Mesendoderm (in vitro differentiated cells): Measurements from ENCODE around the gene ACTG1.

Experiments used
- DNase-seq: peaks from one replicate; pipeline ENCODE4 v3.0.0; 2013
- H2AK5ac ChIP-seq: 2 replicates; pipeline ENCODE4 v1.6.1; 2013; ENCODE audit warnings: low read length, inconsistent platforms
- H2BK120ac ChIP-seq: 2 replicates; pipeline ENCODE4 v1.6.1; 2013; ENCODE audit warnings: low read depth, mild to moderate bottlenecking, low read length, moderate library complexity, mixed read lengths
- H2BK15ac ChIP-seq: replicated peaks from 2 replicates; pipeline ENCODE4 v1.6.1; 2013; ENCODE audit warnings: low read depth, mild to moderate bottlenecking, moderate library complexity
- H2BK5ac ChIP-seq: 2 replicates; pipeline ENCODE4 v1.6.1; 2013; ENCODE audit warnings: low read length, inconsistent platforms
- H3K18ac ChIP-seq: 2 replicates; pipeline ENCODE4 v1.6.1; 2013; ENCODE audit warnings: mild to moderate bottlenecking, low read length, mixed read lengths
- H3K23ac ChIP-seq: one replicate; pipeline ENCODE4 v1.6.1; 2013; ENCODE audit warnings: low read length
- H3K27ac ChIP-seq: 2 replicates; pipeline ENCODE4 v1.5.1; 2013; ENCODE audit warnings: low read depth, mild to moderate bottlenecking, inconsistent platforms, low read length, moderate library complexity
- H3K27me3 ChIP-seq: 2 replicates; pipeline ENCODE4 v1.6.1; 2013; ENCODE audit warnings: low read length, control low read depth, mild to moderate bottlenecking, inconsistent platforms; ENCODE audit not compliant: insufficient read depth, poor library complexity
- H3K36me3 ChIP-seq: 2 replicates; pipeline ENCODE4 v1.6.1; 2013; ENCODE audit warnings: low read length, inconsistent platforms; ENCODE audit not compliant: control insufficient read depth, insufficient read depth
- H3K4ac ChIP-seq: one replicate; pipeline ENCODE4 v1.6.1; 2013; ENCODE audit warnings: low read depth, mild to moderate bottlenecking, low read length, moderate library complexity
- H3K4me1 ChIP-seq: 2 replicates; pipeline ENCODE4 v1.6.1; 2013; ENCODE audit warnings: low read depth, low read length, inconsistent platforms; ENCODE audit not compliant: control insufficient read depth
- H3K4me2 ChIP-seq: 2 replicates; pipeline ENCODE4 v1.6.1; 2013; ENCODE audit warnings: low read length
- H3K4me3 ChIP-seq: 2 replicates; pipeline ENCODE4 v1.5.1; 2013; ENCODE audit warnings: mild to moderate bottlenecking, low read length
- H3K56ac ChIP-seq: one replicate; pipeline ENCODE4 v1.6.1; 2013; ENCODE audit warnings: low read length
- H3K79me1 ChIP-seq: 2 replicates; pipeline ENCODE4 v1.6.1; 2013; ENCODE audit warnings: low read length, inconsistent platforms
- H3K79me2 ChIP-seq: 2 replicates; pipeline ENCODE4 v1.6.1; 2013; ENCODE audit warnings: mild to moderate bottlenecking, low read length; ENCODE audit not compliant: control insufficient read depth, insufficient read depth
- H3K9ac ChIP-seq: 2 replicates; pipeline ENCODE4 v1.6.1; 2013; ENCODE audit warnings: low read length, inconsistent platforms
- H4K5ac ChIP-seq: one replicate; pipeline ENCODE4 v1.6.1; 2013; ENCODE audit warnings: low read length
- H4K8ac ChIP-seq: one replicate; pipeline ENCODE4 v1.6.1; 2013; ENCODE audit warnings: low read depth, mild to moderate bottlenecking, control low read depth, low read length, moderate library complexity
- WGBS: extraction: QIAGEN DNeasy Blood & Tissue Kit; methylation state at CpG from one replicate; pipeline ENCODE4 v1.1.7; 2013; ENCODE audit warnings: low lambda C conversion rate, missing lambda C conversion rate; ENCODE audit not compliant: insufficient coverage; ENCODE audit errors: extremely low coverage; 5-methylcytosine and 5-hydroxymethylcytosine counted together

The ACTG1 gene

DNA sequence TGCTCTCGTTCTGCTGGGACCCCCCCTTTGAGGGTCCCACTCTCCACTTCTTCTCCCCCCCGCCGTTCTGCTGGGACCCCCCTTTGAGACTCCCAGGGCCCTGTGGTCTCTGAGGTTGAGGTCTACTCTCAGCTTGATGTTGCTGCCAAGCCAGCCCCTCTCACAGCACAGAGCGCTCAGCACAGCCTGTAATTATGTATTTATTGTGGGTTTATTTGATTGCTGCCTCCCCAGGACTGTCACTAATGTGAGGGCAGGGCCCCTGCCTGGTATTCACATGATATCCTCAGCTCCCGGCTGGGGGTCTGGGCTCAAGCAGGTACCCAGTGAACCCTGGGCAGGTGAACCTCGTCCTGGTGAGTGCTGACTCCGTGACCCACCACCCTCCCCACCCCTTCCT, 35.4 kb downstream of the ACTG1 start:
- no CpG with 5 or more reads among the region's 7 CpGs for WGBS

DNA sequence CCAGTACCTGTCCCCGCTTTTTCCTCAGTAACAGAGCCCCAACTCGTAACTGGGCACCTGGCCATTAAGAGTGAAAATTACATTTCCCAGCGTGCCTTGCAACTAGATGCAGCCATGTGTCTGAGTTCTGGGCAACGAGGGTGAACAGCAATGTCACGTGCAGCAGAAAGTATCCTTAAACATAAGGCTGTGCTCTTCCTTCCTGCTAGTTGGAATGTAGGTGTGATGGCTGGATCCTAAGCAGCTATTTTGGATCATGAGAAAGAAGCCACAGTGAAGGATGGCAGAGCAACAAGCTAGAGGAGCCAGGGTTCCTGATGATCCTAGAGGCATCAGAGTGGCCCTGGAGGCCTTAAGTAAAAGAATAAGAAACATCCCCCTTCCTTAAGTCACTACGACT, 36.0 kb downstream of the ACTG1 start:
- Histone ChIP-seq H4K8ac (no peak overlapping the region), H2BK15ac (no peak overlapping the region), H3K56ac (no peak overlapping the region), H4K5ac (no peak overlapping the region), H3K36me3 (no peaks in the 10 kb centered on the region), H3K4me1 (no peaks in the 10 kb centered on the region), H3K23ac (no peak overlapping the region), H3K27ac (no peak overlapping the region), H3K18ac (no peak overlapping the region), H3K4ac (no peak overlapping the region), H3K4me3 (no peak overlapping the region), H3K27me3 (no peaks in the 10 kb centered on the region), H3K9ac (no peak overlapping the region), H3K79me1 (no peaks in the 10 kb centered on the region), H2BK120ac (no peak overlapping the region), H3K4me2 (no peak overlapping the region), H2AK5ac (no peak overlapping the region), H2BK5ac (no peak overlapping the region), H3K79me2 (no peaks in the 10 kb centered on the region)
- no CpG with 5 or more reads among the region's 6 CpGs for WGBS
- DNase-seq: no peak

More for the DNA sequence above, 35.4 kb downstream of the ACTG1 start:
- no peak overlapping the region for H3K4me3 ChIP-seq
- no peak overlapping the region for H2BK15ac ChIP-seq
- no peaks in the 10 kb centered on the region for H3K79me1 ChIP-seq
- no peak overlapping the region for H2BK5ac ChIP-seq
- H4K8ac ChIP-seq: no peak overlapping the region
- no peaks in the 10 kb centered on the region for H3K36me3 ChIP-seq
- H3K27me3 ChIP-seq: no peaks in the 10 kb centered on the region
- H3K23ac ChIP-seq: no peak overlapping the region
- no peak overlapping the region for H2AK5ac ChIP-seq
- no peak overlapping the region for H3K27ac ChIP-seq
- no peaks in the 10 kb centered on the region for H3K4me1 ChIP-seq
- H3K4me2 ChIP-seq: no peak overlapping the region
- H4K5ac ChIP-seq: no peak overlapping the region
- H3K9ac ChIP-seq: no peak overlapping the region
- no peak overlapping the region for H3K56ac ChIP-seq
- H3K4ac ChIP-seq: no peak overlapping the region
- no peak overlapping the region for H3K18ac ChIP-seq
- no peak for DNase-seq
- no peak overlapping the region for H2BK120ac ChIP-seq
- H3K79me2 ChIP-seq: no peaks in the 10 kb centered on the region

- Histone ChIP-seq H3K23ac (no peak overlapping the region), H3K27ac (no peak overlapping the region), H4K5ac (no peak overlapping the region), H3K4me2 (no peak overlapping the region), H3K4ac (no peak overlapping the region), H3K4me3 (no peak overlapping the region), H3K18ac (no peak overlapping the region), H3K27me3 (no peaks in the 10 kb centered on the region), H3K56ac (no peak overlapping the region), H3K4me1 (no peaks in the 10 kb centered on the region), H2BK15ac (no peak overlapping the region), H2BK5ac (no peak overlapping the region), H3K79me2 (no peaks in the 10 kb centered on the region), H2BK120ac (no peak overlapping the region), H3K36me3 (no peaks in the 10 kb centered on the region), H4K8ac (no peak overlapping the region), H2AK5ac (no peak overlapping the region), H3K9ac (no peak overlapping the region), H3K79me1 (no peaks in the 10 kb centered on the region)
- no CpG with 5 or more reads among the region's 7 CpGs for WGBS
- DNase-seq: no peak
Measured at GRCh38 chr17:81476097-81476496, 36.5 kb downstream of the ACTG1 start.

DNA sequence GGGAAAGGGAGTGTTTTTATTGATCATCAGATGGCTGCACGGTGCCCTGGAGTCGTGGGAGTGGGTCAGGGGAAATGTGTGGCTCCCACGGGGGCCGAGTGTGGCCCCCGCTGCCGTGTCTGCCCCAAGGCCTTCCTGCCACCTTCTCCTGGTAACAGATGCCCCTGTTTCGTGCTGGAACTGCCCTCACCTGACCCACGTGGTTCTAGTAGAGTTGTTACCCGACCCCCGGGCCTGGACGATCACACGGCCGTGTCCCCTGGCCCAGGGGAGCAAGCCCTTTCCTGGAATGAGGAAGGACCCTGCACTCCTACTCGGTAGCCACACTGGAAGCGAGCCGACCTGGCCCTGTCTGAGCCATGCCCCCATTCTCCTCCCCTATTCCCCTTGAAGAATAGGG, 37.6 kb downstream of the ACTG1 start:
- no peaks in the 10 kb centered on the region for H3K79me2 ChIP-seq
- no peaks in the 10 kb centered on the region for H3K4me1 ChIP-seq
- no peak overlapping the region for H3K4ac ChIP-seq
- no peak overlapping the region for H3K4me3 ChIP-seq
- H3K79me1 ChIP-seq: no peaks in the 10 kb centered on the region
- no peaks in the 10 kb centered on the region for H3K27me3 ChIP-seq
- DNase-seq: no peak
- H3K9ac ChIP-seq: no peak overlapping the region
- H3K4me2 ChIP-seq: no peak overlapping the region
- no peak overlapping the region for H3K56ac ChIP-seq
- H2BK15ac ChIP-seq: no peak overlapping the region
- H3K27ac ChIP-seq: no peak overlapping the region
- H4K5ac ChIP-seq: no peak overlapping the region
- no peaks in the 10 kb centered on the region for H3K36me3 ChIP-seq
- no peak overlapping the region for H3K23ac ChIP-seq
- no peak overlapping the region for H3K18ac ChIP-seq
- no peak overlapping the region for H4K8ac ChIP-seq
- no peak overlapping the region for H2AK5ac ChIP-seq
- no peak overlapping the region for H2BK120ac ChIP-seq
- no CpG with 5 or more reads among the region's 16 CpGs for WGBS
- H2BK5ac ChIP-seq: no peak overlapping the region

DNA sequence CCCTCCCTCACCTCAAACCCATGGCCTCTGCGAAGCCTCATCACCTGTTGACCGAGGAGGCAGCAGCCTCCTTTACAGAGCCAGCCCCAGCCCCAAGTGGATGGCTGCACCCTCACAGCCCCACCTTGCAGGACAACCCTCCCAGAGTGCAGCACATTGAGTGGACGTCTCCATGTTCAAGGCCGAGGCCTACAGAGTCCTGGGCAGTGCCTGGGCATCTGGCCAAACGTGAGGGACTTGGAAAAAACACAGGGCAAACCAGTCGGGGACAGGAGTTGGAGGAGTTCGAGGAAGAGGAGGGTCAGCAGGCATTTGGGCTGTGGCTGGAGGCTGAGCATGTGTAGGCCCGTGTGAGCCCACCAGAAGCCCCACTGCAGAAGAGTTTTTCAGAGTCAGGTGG, 39.6 kb downstream of the ACTG1 start:
- H3K4ac ChIP-seq: no peak overlapping the region
- no peaks in the 10 kb centered on the region for H3K27me3 ChIP-seq
- H3K18ac ChIP-seq: no peak overlapping the region
- no peaks in the 10 kb centered on the region for H3K4me1 ChIP-seq
- H3K23ac ChIP-seq: no peak overlapping the region
- H2AK5ac ChIP-seq: no peak overlapping the region
- H3K79me2 ChIP-seq: no peaks in the 10 kb centered on the region
- no peak overlapping the region for H3K27ac ChIP-seq
- WGBS: no CpG with 5 or more reads among the region's 8 CpGs
- H2BK120ac ChIP-seq: no peak overlapping the region
- no peak overlapping the region for H4K5ac ChIP-seq
- H3K79me1 ChIP-seq: no peaks in the 10 kb centered on the region
- H3K9ac ChIP-seq: no peak overlapping the region
- no peaks in the 10 kb centered on the region for H3K36me3 ChIP-seq
- H3K4me2 ChIP-seq: no peak overlapping the region
- no peak overlapping the region for H3K56ac ChIP-seq
- H2BK5ac ChIP-seq: no peak overlapping the region
- no peak overlapping the region for H4K8ac ChIP-seq
- DNase-seq: no peak
- no peak overlapping the region for H3K4me3 ChIP-seq
- no peak overlapping the region for H2BK15ac ChIP-seq

- H3K56ac ChIP-seq: no peak overlapping the region
- H3K36me3 ChIP-seq: no peaks in the 10 kb centered on the region
- H3K23ac ChIP-seq: no peak overlapping the region
- no peak overlapping the region for H2BK120ac ChIP-seq
- H3K4me2 ChIP-seq: no peak overlapping the region
- H3K79me2 ChIP-seq: no peaks in the 10 kb centered on the region
- H3K4ac ChIP-seq: no peak overlapping the region
- no peak overlapping the region for H2AK5ac ChIP-seq
- no peak overlapping the region for H2BK15ac ChIP-seq
- no peak overlapping the region for H3K18ac ChIP-seq
- no peaks in the 10 kb centered on the region for H3K27me3 ChIP-seq
- WGBS: no CpG with 5 or more reads among the region's 28 CpGs
- no peak overlapping the region for H3K4me3 ChIP-seq
- DNase-seq: peak; percentile 66
- H2BK5ac ChIP-seq: no peak overlapping the region
- no peaks in the 10 kb centered on the region for H3K79me1 ChIP-seq
- no peaks in the 10 kb centered on the region for H3K4me1 ChIP-seq
- no peak overlapping the region for H3K9ac ChIP-seq
- H4K8ac ChIP-seq: no peak overlapping the region
- H3K27ac ChIP-seq: no peak overlapping the region
- no peak overlapping the region for H4K5ac ChIP-seq
Measured at GRCh38 chr17:81471818-81472456, 40.7 kb downstream of the ACTG1 start.
